GM10248 (cell line): Measurements from ENCODE around the gene ETHE1.

Source experiments
- CTCF ChIA-PET: fragments of 300-600 bp; sonication (Branson Sonifier 250); formaldehyde crosslinking; extraction: SDS; loops from one replicate; lab custom pipeline; 2021; ENCODE audit warnings: antibody characterized with exemption; lab: Yijun Ruan, JAX
- POLR2A ChIA-PET: fragments of 350-650 bp; sonication (Branson Sonifier 250); formaldehyde crosslinking; extraction: SDS; loops from one replicate; lab custom pipeline; 2020; ENCODE audit warnings: antibody characterized with exemption; lab: Yijun Ruan, JAX
- DNase-seq: peaks from one replicate; pipeline ENCODE4 v3.0.0; 2012; ENCODE audit errors: extremely low spot score
- CTCF ChIP-seq: IDR thresholded peaks from 2 replicates; pipeline ENCODE4 v1.5.1; 2012; ENCODE audit warnings: mild to moderate bottlenecking, low read depth; ENCODE audit errors: extremely low read depth, missing control alignments, control extremely low read depth

The ETHE1 gene

GRCh38 chr19:43510713-43511112 lies 16.3 kb downstream of the ETHE1 start:
- TF ChIP-seq CTCF: no peak
- ChIA-PET POLR2A (no interaction called here), CTCF (interaction anchor here (1.0 to 3.1 kb wide), 4 partner anchors 9 to 79 kb away, joined by 4 to 21 read pairs (median 8); no protein-coding TSS in a partner anchor)
- no peak for DNase-seq

- TF ChIP-seq CTCF: no peak
- DNase-seq: no peak
- POLR2A ChIA-PET: interaction anchor here (0.7 kb wide), 1 partner anchor 307 kb away, joined by 5 read pairs; no protein-coding TSS in a partner anchor
- CTCF ChIA-PET: interaction anchor here (1.0 to 3.1 kb wide), 2 partner anchors 12 to 61 kb away, joined by 3 to 21 read pairs; no protein-coding TSS in a partner anchor
These were observed 19.1 kb downstream of the ETHE1 start for GRCh38 chr19:43507880-43508279.

- ChIA-PET POLR2A (interaction anchor here (0.5 kb wide), 1 partner anchor 66 kb away, joined by 6 read pairs; no protein-coding TSS in a partner anchor), CTCF (interaction anchor here (2.1 to 3.8 kb wide), 2 partner anchors 13 to 47 kb away, joined by 5 to 22 read pairs; no protein-coding TSS in a partner anchor)
- DNase-seq: no peak
- TF ChIP-seq CTCF: no peak
These were observed 20.4 kb downstream of the ETHE1 start for GRCh38 chr19:43506629-43507028.

- POLR2A ChIA-PET: interaction anchor here (0.5 kb wide), 1 partner anchor 66 kb away, joined by 6 read pairs; no protein-coding TSS in a partner anchor
- TF ChIP-seq CTCF: no peak
- CTCF ChIA-PET: interaction anchor here (1.4 to 3.8 kb wide), 4 partner anchors 14 to 88 kb away, joined by 3 to 22 read pairs (median 12); no protein-coding TSS in a partner anchor
- DNase-seq: no peak
These were observed 21.1 kb downstream of the ETHE1 start for GRCh38 chr19:43505941-43506340.

GRCh38 chr19:43505186-43505456 lies 21.9 kb downstream of the ETHE1 start:
- DNase-seq: no peak
- CTCF ChIA-PET: interaction anchor here (1.0 to 3.8 kb wide), 9 partner anchors 11 to 89 kb away, joined by 3 to 22 read pairs (median 6); partner anchors contain the start of gene ETHE1
- no peak for TF ChIP-seq CTCF
- POLR2A ChIA-PET: no interaction called here

GRCh38 chr19:43504426-43505185 lies 22.4 kb downstream of the ETHE1 start, which contains the start of gene PHLDB3:
Gene PHLDB3, minus strand, starts transcription at chr19:43504746. Its CDS starts 628 bp downstream, at chr19:43504118.
- CTCF ChIA-PET: interaction anchor here (1.0 to 3.8 kb wide), 16 partner anchors 9 to 95 kb away, joined by 3 to 22 read pairs (median 5); partner anchors contain the start of gene ETHE1
- POLR2A ChIA-PET: interaction anchor here (0.7 to 1.0 kb wide), 2 partner anchors 28 to 41 kb away, joined by 3 read pairs; partner anchors contain the start of gene ZNF575
- no peak for DNase-seq
- no peak for TF ChIP-seq CTCF
